Measurements from ENCODE around the gene MBNL2. TPM values are rescaled to one million over a fixed set of nuclear protein-coding genes. Genes with fewer than 3 reads are reported as not detected.
A peak's percentile ranks its signal among the peaks of the same experiment; 100 is the strongest.

Gene MBNL2
- total RNA-seq, 1 donor from 2014 or later = 31.4 TPM

- no peak for ATAC-seq
- no peak for DNase-seq (ENCODE audit: low spot score)
Measured at GRCh38 chr13:97395447-97396136, 173.5 kb downstream of the MBNL2 start.

DNA sequence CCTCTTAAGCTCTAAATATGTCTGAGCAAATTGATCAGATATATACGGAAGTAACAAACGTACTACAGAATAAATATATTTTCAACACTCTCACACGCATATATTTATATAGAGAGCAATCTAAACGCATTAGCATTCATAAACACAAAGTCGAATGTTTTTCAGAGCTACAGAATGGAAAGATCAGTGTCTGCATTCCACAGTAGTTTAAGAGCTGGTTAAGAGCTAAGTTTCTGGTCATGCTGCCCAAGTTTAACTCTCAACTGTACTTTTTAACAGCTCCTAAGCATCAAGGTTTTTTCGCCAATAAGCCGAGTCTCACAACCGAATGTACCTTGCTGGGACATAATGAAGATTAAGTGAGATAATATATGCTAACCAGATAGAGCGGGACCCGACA, 175.1 kb downstream of the MBNL2 start:
- DNase-seq (ENCODE audit: low spot score) (no peak), ATAC-seq (no peak)

DNA sequence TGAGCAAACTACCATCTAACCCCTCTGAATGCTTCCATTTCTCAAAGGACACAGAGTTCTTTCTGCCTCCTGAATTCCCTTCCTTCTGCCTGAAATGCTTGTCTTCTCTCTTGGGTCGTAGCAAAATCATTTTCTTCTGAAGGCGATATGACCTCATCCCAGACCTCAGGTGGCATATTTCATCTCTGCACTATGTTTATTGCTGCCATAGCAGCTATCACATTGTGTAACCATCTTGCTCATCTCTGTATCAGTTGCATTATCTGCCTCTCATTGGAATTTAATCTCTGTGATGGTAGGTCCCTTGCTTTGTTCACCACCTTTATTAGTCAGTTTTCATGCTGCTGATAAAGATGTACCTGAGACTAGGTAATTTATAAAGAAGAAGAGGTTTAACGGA, 179.3 kb downstream of the MBNL2 start:
- ATAC-seq = no peak
- no peak for DNase-seq (ENCODE audit: low spot score)

GRCh38 chr13:97403893-97404750, 182.0 kb downstream of the MBNL2 start:
- ATAC-seq = no peak
- DNase-seq (ENCODE audit: low spot score) = no peak

- DNase-seq (ENCODE audit: low spot score) = no peak
- no peak for ATAC-seq
Measured at GRCh38 chr13:97407540-97407939, 185.4 kb downstream of the MBNL2 start.

GRCh38 chr13:97408938-97409337, 186.8 kb downstream of the MBNL2 start:
- no peak for ATAC-seq
- no peak for DNase-seq (ENCODE audit: low spot score)

DNA sequence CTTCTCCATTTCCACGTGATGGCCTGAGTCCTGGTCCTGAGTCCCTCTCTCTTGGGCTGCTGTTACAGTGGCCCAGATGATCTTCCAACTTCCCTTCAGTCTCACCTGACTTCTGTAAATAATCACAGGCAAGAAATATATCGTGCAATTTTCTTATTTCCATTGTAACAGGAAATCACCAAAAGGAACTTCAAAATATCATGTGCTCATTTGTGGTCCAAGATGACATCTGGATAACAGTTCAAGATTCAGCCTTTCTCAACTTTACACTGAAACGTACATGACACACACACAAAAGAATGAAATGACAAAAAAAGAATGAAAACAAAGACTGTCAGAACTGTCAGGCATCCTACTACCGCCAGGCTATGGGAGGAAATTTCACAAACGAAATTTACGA, 189.9 kb downstream of the MBNL2 start:
- ATAC-seq (no peak), DNase-seq (ENCODE audit: low spot score) (no peak)

DNA sequence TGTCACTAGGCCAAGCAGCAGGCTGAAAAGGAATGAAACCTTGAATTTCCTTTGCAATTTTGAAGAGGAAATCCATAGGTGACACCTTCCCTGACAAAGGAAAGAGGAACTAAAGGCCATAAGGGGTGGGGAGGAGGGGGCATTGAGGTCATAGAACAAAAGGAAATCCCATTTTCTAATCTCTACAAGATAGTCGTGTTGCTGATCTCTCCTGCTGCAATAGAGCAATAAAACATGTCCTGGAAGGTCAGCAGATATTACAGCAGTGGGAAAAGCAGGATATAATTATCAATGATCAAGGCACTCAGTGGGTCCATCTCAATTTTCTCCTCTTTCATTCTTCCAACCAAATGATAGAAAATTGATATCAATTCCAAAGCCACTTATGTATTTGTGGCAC, 191.6 kb downstream of the MBNL2 start:
- no peak for DNase-seq (ENCODE audit: low spot score)
- no peak for ATAC-seq

DNA sequence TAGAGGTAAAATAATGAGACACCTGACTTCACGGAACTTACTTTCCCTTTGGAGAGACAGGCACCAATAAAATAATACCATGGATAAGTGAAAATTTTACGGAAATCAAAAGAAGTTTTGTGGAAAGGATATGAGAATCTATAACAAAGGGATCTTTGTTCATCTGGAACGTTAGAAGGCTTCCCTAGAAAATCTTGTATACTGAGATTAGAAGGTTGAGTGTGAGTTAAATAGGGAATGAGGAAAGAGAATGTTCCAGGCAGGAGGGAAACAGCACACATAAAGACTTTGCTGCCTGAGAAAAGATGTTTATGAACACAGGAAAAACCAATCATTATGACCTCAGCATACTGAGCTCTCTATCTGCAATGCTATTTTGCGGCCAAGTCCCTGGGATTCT, 192.3 kb downstream of the MBNL2 start:
- ATAC-seq (no peak), DNase-seq (ENCODE audit: low spot score) (no peak)

GRCh38 chr13:97417698-97418097, 195.6 kb downstream of the MBNL2 start:
- ATAC-seq = no peak
- no peak for DNase-seq (ENCODE audit: low spot score)

DNA sequence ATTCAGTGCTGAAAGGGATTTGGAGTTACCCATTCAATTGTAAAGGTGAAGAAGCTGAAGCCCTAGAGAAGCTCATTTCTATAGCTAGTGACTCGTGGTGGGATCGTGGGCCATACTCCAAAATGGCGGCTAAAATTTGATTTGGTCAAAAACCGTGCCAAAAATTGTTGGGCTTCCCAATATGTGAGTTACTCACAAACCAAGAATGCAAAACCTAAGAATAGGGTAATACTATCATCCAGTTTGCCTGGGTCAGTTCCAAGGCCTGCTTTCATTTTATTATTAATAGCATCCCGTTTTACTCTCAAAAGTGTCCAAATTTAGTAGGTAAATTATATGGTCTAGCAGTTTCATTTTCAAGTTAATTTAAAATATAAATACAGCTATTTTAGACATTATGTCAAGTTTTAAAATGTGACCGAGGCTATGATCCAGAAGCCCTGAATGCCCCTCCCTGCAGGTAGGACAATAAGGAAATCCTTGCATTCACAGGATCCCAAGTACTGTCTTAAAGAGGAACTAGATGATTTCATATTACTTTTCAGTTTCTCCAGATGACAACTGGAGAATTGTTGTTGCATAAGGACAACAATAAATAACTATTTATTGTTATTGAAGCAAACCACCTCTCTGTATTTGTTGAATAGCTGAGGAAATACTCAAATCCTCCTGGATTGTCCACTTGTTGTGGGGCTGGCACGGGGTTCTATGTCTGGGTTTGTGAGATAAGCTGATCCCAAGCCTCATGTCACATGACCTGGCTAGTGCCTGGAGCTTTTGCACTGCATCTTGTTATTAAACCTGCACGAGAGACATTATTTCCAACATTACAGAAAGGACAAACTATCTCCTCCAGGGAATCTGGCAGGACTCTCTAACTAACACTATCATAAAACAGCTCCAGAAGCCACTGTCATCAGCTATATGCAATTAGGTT, 200.3 kb downstream of the MBNL2 start:
- ATAC-seq (no peak), DNase-seq (ENCODE audit: low spot score) (no peak)

GRCh38 chr13:97423300-97424045, 201.3 kb downstream of the MBNL2 start:
- DNase-seq (ENCODE audit: low spot score) (no peak), ATAC-seq (peak; percentile 75)

GRCh38 chr13:97425590-97425989, 203.5 kb downstream of the MBNL2 start:
- DNase-seq (ENCODE audit: low spot score) = no peak
- no peak for ATAC-seq

DNA sequence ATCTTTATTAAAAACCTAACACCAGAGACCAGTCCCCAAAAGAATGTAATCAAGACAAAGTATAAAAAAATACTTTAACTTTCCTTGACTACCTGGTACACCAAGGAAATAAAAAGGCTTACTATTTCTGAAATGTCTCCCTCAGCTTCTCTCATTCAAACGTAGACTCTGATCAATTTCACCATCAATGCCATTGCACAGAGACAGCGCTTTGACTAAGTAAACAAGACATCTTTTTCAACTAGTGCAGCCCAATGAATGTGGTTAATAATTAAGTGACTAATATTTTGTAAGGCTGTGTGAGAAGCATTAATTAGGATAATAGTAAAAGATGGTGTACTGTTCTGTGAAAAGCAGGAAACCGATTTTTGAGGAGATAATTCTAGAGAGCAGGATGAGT, 204.6 kb downstream of the MBNL2 start:
- no peak for DNase-seq (ENCODE audit: low spot score)
- peak; percentile 81 for ATAC-seq

DNA sequence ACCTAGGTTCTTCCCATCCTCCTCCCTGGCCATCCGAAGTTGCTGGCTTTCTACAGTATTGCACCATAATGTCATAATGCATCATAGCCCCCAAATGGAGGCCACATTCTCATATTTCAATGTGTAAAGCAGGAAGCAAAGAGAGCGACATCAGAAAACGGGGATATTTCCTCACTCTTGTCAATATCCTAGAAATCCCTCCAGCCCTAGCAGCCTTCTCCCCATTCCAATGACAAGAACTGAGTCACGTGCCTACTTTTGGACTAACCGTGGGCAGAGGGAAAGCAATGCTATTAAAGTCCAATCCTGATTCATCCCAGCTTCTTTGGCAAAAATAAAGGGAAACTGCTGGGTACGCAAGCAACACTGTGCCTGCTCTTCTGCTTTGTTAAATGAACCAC, 207.5 kb downstream of the MBNL2 start:
- no peak for ATAC-seq
- DNase-seq (ENCODE audit: low spot score) = no peak

- ATAC-seq (no peak), DNase-seq (ENCODE audit: low spot score) (no peak)
Measured at GRCh38 chr13:97430296-97430695, 208.2 kb downstream of the MBNL2 start.

- ATAC-seq (no peak), DNase-seq (ENCODE audit: low spot score) (no peak)
Measured at GRCh38 chr13:97431171-97431764, 209.1 kb downstream of the MBNL2 start.

DNA sequence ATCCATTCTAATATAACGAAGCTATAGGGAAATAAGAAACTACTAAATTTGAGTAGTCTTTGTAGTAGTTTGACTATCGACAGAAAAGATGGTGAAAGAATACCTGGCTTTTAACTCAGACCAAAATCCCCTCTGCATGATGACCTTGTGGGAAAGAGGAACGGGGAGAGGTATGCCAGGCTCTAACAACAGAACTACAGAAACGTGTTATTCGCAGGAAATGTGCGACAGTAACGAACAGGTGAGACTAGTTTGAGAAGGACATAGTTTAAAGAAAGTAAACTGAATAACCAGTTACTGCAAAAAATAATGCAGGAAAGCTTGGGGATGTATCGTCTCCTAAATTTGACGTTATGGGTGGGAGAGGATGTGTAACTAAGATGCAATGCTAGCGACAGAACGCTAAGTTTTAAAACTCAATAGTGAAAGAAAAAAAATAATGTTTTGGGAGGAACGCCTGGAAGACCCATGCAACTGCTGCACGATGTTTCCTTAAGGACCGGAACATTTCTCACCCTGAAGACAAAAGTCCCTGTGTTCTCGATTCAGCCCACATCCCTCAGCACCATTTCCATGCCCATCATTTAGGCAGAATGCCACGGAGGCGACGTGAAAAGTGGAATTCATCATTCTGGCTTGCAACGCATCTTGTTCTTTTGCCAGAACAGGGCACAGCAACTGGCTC, 210.2 kb downstream of the MBNL2 start:
- ATAC-seq (no peak), DNase-seq (ENCODE audit: low spot score) (no peak)

GRCh38 chr13:97432917-97433726, 211.0 kb downstream of the MBNL2 start:
- ATAC-seq (peak; percentile 86), DNase-seq (ENCODE audit: low spot score) (peak; percentile 99)
